ENCODE data around the gene BUB1B. TPM values are rescaled to one million over a fixed set of nuclear protein-coding genes. Genes with fewer than 3 reads are reported as not detected.
A peak's percentile ranks its signal among the peaks of the same experiment; 100 is the strongest.
"Not testable (repeated sequence)": the region's sequence is repeated elsewhere in the genome, so short reads cannot be mapped to it uniquely, and the experiment has no call there.

BUB1B gene
- total RNA-seq, 1 donor from 2014 or later = not detected

DNA sequence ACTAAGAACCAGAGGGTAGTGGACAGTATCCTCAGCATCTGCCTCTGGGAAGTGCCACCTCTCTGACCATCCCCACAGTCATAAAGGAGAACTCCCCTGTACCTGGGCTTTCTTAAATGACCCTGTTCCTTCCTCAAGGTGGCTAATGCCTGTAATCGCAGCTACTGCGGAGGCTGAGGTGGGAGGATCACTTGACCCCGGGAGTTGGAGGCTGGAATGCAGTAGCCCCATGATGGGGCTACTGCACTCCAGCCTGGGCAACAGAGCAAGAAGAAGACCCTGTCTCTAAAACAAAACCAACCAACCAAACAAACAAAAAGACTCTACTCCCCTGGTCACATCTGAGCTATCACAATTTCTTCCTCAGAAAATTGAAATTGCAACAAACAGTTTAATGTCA is 848 bp upstream of the BUB1B start:
- peaks cover 3 to 5% of the 10 kb centered on the region in 2 donors for H3K4me1 ChIP-seq

DNA sequence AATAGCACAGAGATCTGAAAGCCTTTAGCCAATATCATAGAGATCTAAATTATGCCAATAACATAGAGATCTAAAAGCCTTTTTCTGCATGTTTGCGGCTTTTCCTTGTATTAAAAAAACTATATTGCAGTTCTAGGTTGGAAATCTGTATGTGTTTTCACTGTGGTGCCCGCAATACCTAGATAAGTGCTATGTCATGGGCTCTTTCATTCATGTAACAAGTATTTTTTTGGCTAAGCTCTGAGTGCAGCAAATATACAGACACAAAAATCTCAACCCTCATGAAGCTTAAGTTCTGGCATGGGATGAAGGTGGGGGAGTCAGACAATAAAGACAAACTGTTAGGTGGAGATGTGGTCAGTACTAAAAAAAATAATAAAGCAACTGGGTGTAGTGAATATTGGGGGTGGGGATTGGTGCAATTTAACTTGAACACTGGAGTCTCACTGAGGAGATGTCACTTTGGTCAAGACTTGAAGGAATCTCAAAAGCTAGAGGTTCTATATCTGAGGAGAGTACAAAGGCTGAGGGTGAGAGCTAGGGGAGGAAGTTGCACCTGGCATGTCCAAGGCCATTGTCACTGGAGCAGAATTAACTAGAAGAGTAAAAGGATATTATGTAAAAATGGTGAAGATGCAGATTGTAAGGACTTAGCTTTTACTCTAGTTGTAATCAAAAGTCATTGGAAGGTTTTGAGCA is 973 bp downstream of the BUB1B start:
- peak overlapping the region in 1 of 2 donors; percentile 65 for H3K4me3 ChIP-seq
- intact Hi-C loops (cut with DNase I) = loop anchor here (2.0 kb wide), 2 partner anchors 53 to 117 kb away; partner anchors contain the start of gene BMF
- H3K27ac ChIP-seq = no peak overlapping the region
- H3K4me1 ChIP-seq = peaks cover 3 to 5% of the 10 kb centered on the region in 2 donors
- H3K9me3 ChIP-seq = no peaks in the 10 kb centered on the region
- no peak for DNase-seq (ENCODE audit: low spot score in 2 of 2)
- H3K36me3 ChIP-seq = no peaks in the 10 kb centered on the region
- no peaks in the 10 kb centered on the region for H3K27me3 ChIP-seq
- TF ChIP-seq, protein P1, sequence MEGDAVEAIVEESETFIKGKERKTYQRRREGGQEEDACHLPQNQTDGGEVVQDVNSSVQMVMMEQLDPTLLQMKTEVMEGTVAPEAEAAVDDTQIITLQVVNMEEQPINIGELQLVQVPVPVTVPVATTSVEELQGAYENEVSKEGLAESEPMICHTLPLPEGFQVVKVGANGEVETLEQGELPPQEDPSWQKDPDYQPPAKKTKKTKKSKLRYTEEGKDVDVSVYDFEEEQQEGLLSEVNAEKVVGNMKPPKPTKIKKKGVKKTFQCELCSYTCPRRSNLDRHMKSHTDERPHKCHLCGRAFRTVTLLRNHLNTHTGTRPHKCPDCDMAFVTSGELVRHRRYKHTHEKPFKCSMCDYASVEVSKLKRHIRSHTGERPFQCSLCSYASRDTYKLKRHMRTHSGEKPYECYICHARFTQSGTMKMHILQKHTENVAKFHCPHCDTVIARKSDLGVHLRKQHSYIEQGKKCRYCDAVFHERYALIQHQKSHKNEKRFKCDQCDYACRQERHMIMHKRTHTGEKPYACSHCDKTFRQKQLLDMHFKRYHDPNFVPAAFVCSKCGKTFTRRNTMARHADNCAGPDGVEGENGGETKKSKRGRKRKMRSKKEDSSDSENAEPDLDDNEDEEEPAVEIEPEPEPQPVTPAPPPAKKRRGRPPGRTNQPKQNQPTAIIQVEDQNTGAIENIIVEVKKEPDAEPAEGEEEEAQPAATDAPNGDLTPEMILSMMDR (IDR thresholded peaks at IDR 0.05) = no peak

More for the DNA sequence above, 848 bp upstream of the BUB1B start:
- Histone ChIP-seq H3K27me3 (no peaks in the 10 kb centered on the region), H3K9me3 (no peaks in the 10 kb centered on the region), H3K4me3 (no peak overlapping the region), H3K27ac (no peak overlapping the region), H3K36me3 (no peaks in the 10 kb centered on the region)
- DNase-seq (ENCODE audit: low spot score in 2 of 2) = no peak
- intact Hi-C loops (cut with DNase I) = loop anchor here (2.0 kb wide), 2 partner anchors 51 to 115 kb away; partner anchors contain the start of gene BMF
- TF ChIP-seq, protein P1 (IDR thresholded peaks at IDR 0.05) = no peak

DNA sequence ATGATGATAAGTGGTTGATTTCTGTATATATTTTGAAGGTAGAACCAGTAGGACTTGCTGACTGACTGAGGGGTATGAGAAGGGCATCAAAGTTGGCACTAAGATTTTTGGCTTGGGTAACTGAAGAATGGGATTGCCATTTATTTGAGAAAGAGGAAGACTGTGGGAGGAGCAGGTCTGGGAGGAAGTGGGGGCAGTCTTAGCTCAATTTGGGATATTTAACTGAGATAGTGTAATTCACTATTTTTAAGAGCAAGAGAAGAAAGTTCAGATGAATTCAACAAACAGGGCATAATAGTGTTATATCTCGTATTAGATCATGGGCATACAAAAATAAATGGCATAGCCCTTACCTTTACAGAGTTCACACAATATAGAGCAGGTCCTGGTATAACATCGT is 1.7 kb downstream of the BUB1B start:
- intact Hi-C loops (cut with DNase I) = no loop called here
- peaks cover 3 to 5% of the 10 kb centered on the region in 2 donors for H3K4me1 ChIP-seq
- TF ChIP-seq, protein P1 (IDR thresholded peaks at IDR 0.05) = no peak
- H3K4me3 ChIP-seq = no peak overlapping the region
- H3K27ac ChIP-seq = no peak overlapping the region
- no peaks in the 10 kb centered on the region for H3K27me3 ChIP-seq
- H3K36me3 ChIP-seq = no peaks in the 10 kb centered on the region
- H3K9me3 ChIP-seq = no peaks in the 10 kb centered on the region
- DNase-seq (ENCODE audit: low spot score in 2 of 2) = no peak

DNA sequence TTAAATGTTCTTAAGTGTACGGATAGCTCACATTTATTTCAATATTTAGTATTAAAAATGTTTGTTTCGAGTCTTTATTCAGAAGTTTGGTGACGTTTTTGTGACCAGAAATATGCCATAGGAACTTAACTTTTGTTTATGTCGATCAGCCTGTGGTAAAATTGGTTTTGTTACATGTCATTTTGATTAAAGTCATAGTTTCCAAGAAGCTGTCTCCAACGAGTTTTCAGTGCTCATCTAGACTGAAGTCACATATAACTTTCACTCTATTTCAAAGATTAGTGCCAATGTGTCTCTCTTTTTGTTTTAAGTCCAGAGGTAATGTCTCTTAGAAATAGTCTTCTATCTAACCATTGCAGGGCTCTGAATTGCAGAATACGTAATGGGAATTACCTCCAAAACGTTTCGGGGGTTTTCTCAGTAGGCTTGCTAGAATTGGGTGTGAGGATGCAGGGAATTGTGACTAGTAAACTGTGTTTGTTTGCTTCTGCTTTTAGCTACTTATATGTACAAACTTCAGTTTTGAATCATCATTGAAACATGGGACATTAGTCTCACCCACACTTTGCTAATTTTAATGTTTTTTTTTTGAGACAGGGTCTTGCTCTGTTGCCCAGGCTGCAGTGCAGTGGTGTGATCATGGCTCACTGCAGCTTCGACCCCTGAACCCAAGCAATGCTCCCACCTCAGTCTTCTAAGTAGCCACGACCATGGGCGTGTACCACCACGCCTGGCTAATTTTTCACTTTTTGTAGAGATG is 3.0 kb downstream of the BUB1B start:
- TF ChIP-seq, protein P1 (IDR thresholded peaks at IDR 0.05) = no peak
- intact Hi-C loops (cut with DNase I) = no loop called here
- Histone ChIP-seq H3K4me3 (no peak overlapping the region), H3K27me3 (no peaks in the 10 kb centered on the region), H3K4me1 (peaks cover 3 to 5% of the 10 kb centered on the region in 2 donors), H3K36me3 (no peaks in the 10 kb centered on the region), H3K27ac (no peak overlapping the region), H3K9me3 (no peaks in the 10 kb centered on the region)
- no peak for DNase-seq (ENCODE audit: low spot score in 2 of 2)

DNA sequence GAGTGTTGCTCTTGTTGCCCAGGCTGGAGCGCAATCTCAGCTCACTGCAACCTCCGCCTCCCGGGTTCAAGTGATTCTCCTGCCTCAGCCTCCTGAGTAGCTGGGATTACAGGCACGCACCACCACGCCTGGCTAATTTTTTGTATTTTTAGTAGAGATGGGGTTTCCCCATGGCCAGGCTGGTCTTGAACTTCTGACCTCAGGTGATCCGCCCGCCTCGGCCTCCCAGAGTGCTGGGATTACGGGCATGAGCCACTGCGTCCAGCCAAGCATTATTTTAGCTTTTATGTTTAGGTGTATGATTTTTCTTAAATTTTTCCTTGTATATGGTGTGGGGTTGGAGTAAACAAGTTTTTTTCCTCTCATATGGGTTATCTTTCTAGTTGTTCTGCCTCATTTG is 6.5 kb downstream of the BUB1B start:
- H3K27ac ChIP-seq; H3K9me3 ChIP-seq; H3K4me1 ChIP-seq; H3K4me3 ChIP-seq; H3K36me3 ChIP-seq; intact Hi-C loops (cut with DNase I); H3K27me3 ChIP-seq; DNase-seq (ENCODE audit: low spot score in 2 of 2): not testable (repeated sequence)

DNA sequence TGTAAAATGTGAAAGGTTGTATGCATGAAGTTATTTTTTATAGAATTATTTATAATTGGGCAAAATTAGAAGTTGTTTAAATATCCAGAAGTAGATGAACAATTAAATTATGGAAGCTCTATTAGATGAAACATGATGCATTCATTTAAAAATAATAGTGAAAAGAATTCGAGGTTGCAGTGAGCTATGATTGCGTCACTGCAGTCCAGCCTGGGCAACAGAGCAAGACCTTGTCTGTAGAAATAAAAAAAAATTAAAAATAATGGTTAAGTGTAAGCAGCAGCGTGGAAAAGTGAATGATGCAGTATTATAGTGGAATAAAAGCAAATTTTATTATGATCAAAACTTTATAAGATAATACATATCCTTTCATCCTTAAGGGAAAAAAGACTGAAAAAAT is 14.3 kb downstream of the BUB1B start:
- H3K4me3 ChIP-seq = no peak overlapping the region
- TF ChIP-seq, protein P1 (IDR thresholded peaks at IDR 0.05) = no peak
- no peaks in the 10 kb centered on the region for H3K27me3 ChIP-seq
- H3K4me1 ChIP-seq = no peaks in the 10 kb centered on the region
- H3K36me3 ChIP-seq = no peaks in the 10 kb centered on the region
- no peaks in the 10 kb centered on the region for H3K9me3 ChIP-seq
- no peak overlapping the region for H3K27ac ChIP-seq
- DNase-seq (ENCODE audit: low spot score in 2 of 2) = no peak
- intact Hi-C loops (cut with DNase I) = no loop called here

Data from ascending aorta (tissue), 2 donors.